A549 (cell line): ENCODE data around the gene FBXO15. TPM values are rescaled to one million over a fixed set of nuclear protein-coding genes. Genes with fewer than 3 reads are reported as not detected.
A peak's percentile ranks its signal among the peaks of the same experiment; 100 is the strongest.

ENCODE experiments used
- ATAC-seq, 2 experiments: fragments of 200-7000 bp in 1 of 2; fragments of >200 bp in 1 of 2; cut with Nextera tagmentation in 1 of 2; cut with Tn5 transposase in 1 of 2; 3 replicates each; pipeline versions ENCODE4 v1.8.0 to v1.9.1; 2018 to 2020; ENCODE audit warnings: mild to moderate bottlenecking in 1 of 2, moderate library complexity in 1 of 2
- CTCF ChIA-PET: fragments of 300-600 bp; sonication (Branson Sonifier 250); formaldehyde crosslinking; extraction: SDS; loops from one replicate; lab custom pipeline; 2021; ENCODE audit warnings: antibody characterized with exemption, inconsistent platforms; lab: Yijun Ruan, JAX
- POLR2A ChIA-PET: fragments of 350-600 bp; formaldehyde crosslinking; extraction: SDS; loops from one replicate; lab custom pipeline; 2021; ENCODE audit warnings: antibody characterized with exemption, inconsistent platforms; lab: Yijun Ruan, JAX
- DNase-seq, 2 experiments: peaks; one replicate each; pipeline versions ENCODE4 v3.0.0 to v3.0.0-alpha.2; 2011 to 2016; ENCODE audit warnings: low read depth in 1 of 2, low spot score in 1 of 2
- FAIRE-seq: peaks from 2 replicates; lab custom pipeline; 2011; peaks lifted over from hg19 to GRCh38; lab: Jason Lieb, UNC
- H3K27ac ChIP-seq, 2 experiments: fragments of >200 bp; sonication (Bioruptor Twin); formaldehyde crosslinking; 3 replicates each; pipeline ENCODE4 v1.5.1; 2016 to 2017
- H3K4me1 ChIP-seq: fragments of >200 bp; sonication (Bioruptor Twin); formaldehyde crosslinking; 3 replicates; pipeline ENCODE4 v1.6.1; 2016
- H3K4me2 ChIP-seq: fragments of >200 bp; sonication (Bioruptor Twin); formaldehyde crosslinking; 3 replicates; pipeline ENCODE4 v1.6.1; 2016
- H3K4me3 ChIP-seq: fragments of >200 bp; sonication (Bioruptor Twin); formaldehyde crosslinking; 3 replicates; pipeline ENCODE4 v1.5.1; 2016
- H3K9me3 ChIP-seq: fragments of >200 bp; sonication (Bioruptor Twin); formaldehyde crosslinking; 3 replicates; pipeline ENCODE4 v1.6.1; 2016
- BCL3 ChIP-seq: fragments of >200 bp; sonication (Bioruptor Twin); formaldehyde crosslinking; IDR thresholded peaks from 3 replicates; pipeline ENCODE4 v1.6.1; 2016
- BHLHE40 ChIP-seq: IDR thresholded peaks from 2 replicates; pipeline ENCODE4 v1.6.1; 2012; ENCODE audit warnings: low read depth, low read length, inconsistent platforms
- CBX2 ChIP-seq: fragments of 200-600 bp; sonication (generic); IDR thresholded peaks from 2 replicates; pipeline ENCODE4 v1.6.1; 2016; ENCODE audit warnings: low read depth, mild to moderate bottlenecking, borderline replicate concordance
- CTCF ChIP-seq: fragments of >200 bp; sonication (Bioruptor Twin); formaldehyde crosslinking; IDR thresholded peaks from 3 replicates; pipeline ENCODE4 v1.5.1; 2016
- ELK1 ChIP-seq: fragments of 150-350 bp; IDR thresholded peaks from 2 replicates; pipeline ENCODE4 v1.6.1; 2014; ENCODE audit warnings: low read depth, mild to moderate bottlenecking, low read length
- EP300 ChIP-seq, 2 experiments: fragments of >200 bp; sonication (Bioruptor Twin); formaldehyde crosslinking; IDR thresholded peaks; 2 replicates in 1 of 2; 3 replicates in 1 of 2; pipeline ENCODE4 v1.6.1; 2016 to 2017
- FOSL2 ChIP-seq, 2 experiments: fragments of 450-650 bp in 1 of 2; fragments of >200 bp in 1 of 2; sonication (Bioruptor Twin) in 1 of 2; formaldehyde crosslinking; IDR thresholded peaks; 2 replicates each; pipeline versions ENCODE4 v1.5.0 to v1.6.1; 2016 to 2020; ENCODE audit warnings: mild to moderate bottlenecking in 1 of 2, moderate library complexity in 1 of 2
- FOXS1 ChIP-seq: fragments of 250-450 bp; sonication (Bioruptor Pico); IDR thresholded peaks from 2 replicates; pipeline ENCODE4 v1.5.0; 2020; ENCODE audit warnings: mild to moderate bottlenecking, moderate library complexity
- HDAC2 ChIP-seq: fragments of 200-600 bp; sonication (generic); IDR thresholded peaks from 2 replicates; pipeline ENCODE4 v1.6.1; 2016
- HMGXB4 ChIP-seq: fragments of 250-450 bp; sonication (Bioruptor Pico); IDR thresholded peaks from 2 replicates; pipeline ENCODE4 v1.5.0; 2021; ENCODE audit warnings: mild to moderate bottlenecking, moderate library complexity, borderline replicate concordance
- HOXB13 ChIP-seq: fragments of 250-450 bp; sonication (Bioruptor Pico); IDR thresholded peaks from 2 replicates; pipeline ENCODE4 v1.5.0; 2020; ENCODE audit warnings: low read depth, mild to moderate bottlenecking, moderate library complexity
- HOXB5 ChIP-seq: fragments of 250-450 bp; sonication (Bioruptor Pico); IDR thresholded peaks from 2 replicates; pipeline ENCODE4 v1.5.0; 2020; ENCODE audit warnings: mild to moderate bottlenecking, moderate library complexity
- JUNB ChIP-seq: fragments of >200 bp; sonication (Bioruptor Twin); formaldehyde crosslinking; IDR thresholded peaks from 2 replicates; pipeline ENCODE4 v1.6.1; 2016
- KDM5A ChIP-seq: fragments of 200-600 bp; sonication (generic); IDR thresholded peaks from 2 replicates; pipeline ENCODE4 v1.6.1; 2016; ENCODE audit warnings: antibody characterized with exemption, mild to moderate bottlenecking
- MAX ChIP-seq: IDR thresholded peaks from 2 replicates; pipeline ENCODE4 v1.6.1; 2012
- PBX3 ChIP-seq: IDR thresholded peaks from 2 replicates; pipeline ENCODE4 v1.6.1; 2012
- RAD21 ChIP-seq, 2 experiments: fragments of >200 bp in 1 of 2; sonication (Bioruptor Twin) in 1 of 2; formaldehyde crosslinking in 1 of 2; IDR thresholded peaks in 1 of 2; conservative IDR thresholded peaks in 1 of 2; 2 replicates in 1 of 2; 3 replicates in 1 of 2; pipeline ENCODE4 v1.6.1; 2012 to 2018; ENCODE audit warnings: inconsistent platforms in 1 of 2
- RARB ChIP-seq: fragments of 250-450 bp; sonication (Bioruptor Pico); IDR thresholded peaks from 2 replicates; pipeline ENCODE4 v1.8.0; 2021; ENCODE audit warnings: mild to moderate bottlenecking, moderate library complexity
- RCOR1 ChIP-seq: fragments of 150-350 bp; IDR thresholded peaks from 2 replicates; pipeline ENCODE4 v1.6.1; 2014; ENCODE audit warnings: antibody characterized with exemption, low read length, low read depth
- SMC3 ChIP-seq: fragments of >200 bp; sonication (Bioruptor Twin); formaldehyde crosslinking; IDR thresholded peaks from 3 replicates; pipeline ENCODE4 v1.6.1; 2018; ENCODE audit warnings: inconsistent platforms
- ZFP36 ChIP-seq: fragments of 450-650 bp; IDR thresholded peaks from 2 replicates; pipeline ENCODE4 v1.6.1; 2014; ENCODE audit warnings: borderline replicate concordance; ENCODE audit not compliant: partially characterized antibody
- ZNF302 ChIP-seq: fragments of 250-450 bp; sonication (Bioruptor Pico); IDR thresholded peaks from 2 replicates; pipeline ENCODE4 v1.9.0; 2021; ENCODE audit warnings: inconsistent platforms, mild to moderate bottlenecking, moderate library complexity
- ZSCAN20 ChIP-seq: fragments of 250-450 bp; sonication (Bioruptor Pico); IDR thresholded peaks from 2 replicates; pipeline ENCODE4 v1.8.0; 2022; ENCODE audit warnings: mild to moderate bottlenecking, moderate library complexity
- WGBS: methylation state at CpG from one replicate; pipeline ENCODE4 v1.1.6; 2017; ENCODE audit errors: missing lambda C conversion rate; 5-methylcytosine and 5-hydroxymethylcytosine counted together
- polyA plus RNA-seq, 4 experiments: library from polyadenylated mRNA; depleted of rRNA in 3 of 4; stranded (reverse); fragments of >200 nt; fragmentation: RNase III in 1 of 4; extraction: RNeasy Plus Mini Kit Qiagen cat#74134 plus additional on column Dnase treatment in 1 of 4; gene quantifications; 2 replicates in 3 of 4; 3 replicates in 1 of 4; pipeline ENCODE4 v1.2.3, GENCODE V29; 2011 to 2017

The FBXO15 gene
- polyA plus RNA-seq, 2 of the 4 experiments (the other 2 are of a cell fraction), result 1.3 to 2.3 TPM

GRCh38 chr18:74040459-74041332 is 106.9 kb downstream of the FBXO15 start:
- no peaks in the 10 kb centered on the region for H3K4me1 ChIP-seq
- TF ChIP-seq HMGXB4 (CRISPR knock-in tag), result no peak
- peak; percentile 30 to 43; a peak in 3 of 5 replicates for TF ChIP-seq RAD21 (conservative IDR thresholded peaks at IDR 0.05 in 1 of 2, IDR thresholded peaks at IDR 0.05 in 1 of 2)
- TF ChIP-seq RCOR1, result no peak
- peak; percentile 25; the same call in 1 of the 3 replicates for TF ChIP-seq SMC3
- no peak for TF ChIP-seq JUNB
- peak; percentile 52 for TF ChIP-seq CTCF
- TF ChIP-seq, all 56 proteins: peak for 3
- 63% methylated on average over 12 of the region's 20 CpGs for WGBS
- H3K4me3 ChIP-seq, result no peak overlapping the region
- H3K4me2 ChIP-seq, result no peak overlapping the region
- DNase-seq (peak; percentile 22 to 46), FAIRE-seq (no peak), ATAC-seq (peak; percentile 87 to 96)
- H3K27ac ChIP-seq, result no peak overlapping the region
- no peaks in the 10 kb centered on the region for H3K9me3 ChIP-seq
- CTCF ChIA-PET, result interaction anchor here (1.1 to 1.8 kb wide), 3 partner anchors 16 to 454 kb away, joined by 3 to 6 read pairs (median 3); no protein-coding TSS in a partner anchor
- POLR2A ChIA-PET, result no interaction called here

- 64% methylated on average over 4 of the region's 4 CpGs for WGBS
- no peak overlapping the region for H3K4me2 ChIP-seq
- H3K9me3 ChIP-seq, result no peaks in the 10 kb centered on the region
- ChIA-PET CTCF (interaction anchor here (1.1 to 1.8 kb wide), 3 partner anchors 17 to 455 kb away, joined by 3 to 6 read pairs (median 3); no protein-coding TSS in a partner anchor), POLR2A (no interaction called here)
- DNase-seq, result no peak
- H3K4me3 ChIP-seq, result no peak overlapping the region
- TF ChIP-seq KDM5A (no peak), HOXB5 (CRISPR knock-in tag) (no peak), ZFP36 (no peak), PBX3 (no peak), FOXS1 (no peak), HOXB13 (CRISPR knock-in tag) (no peak), ELK1 (no peak), ZNF302 (CRISPR knock-in tag) (no peak), JUNB (no peak), FOSL2 (IDR thresholded peaks at IDR 0.05) (no peak), FOSL2 (CRISPR knock-in tag; IDR thresholded peaks at IDR 0.05) (no peak), ZSCAN20 (CRISPR knock-in tag) (no peak), RCOR1 (no peak), BHLHE40 (no peak), HDAC2 (no peak), BCL3 (no peak), RARB (no peak), MAX (no peak), EP300 (IDR thresholded peaks at IDR 0.05) (no peak), CBX2 (no peak)
- FAIRE-seq, result no peak
- H3K27ac ChIP-seq, result no peak overlapping the region
- ATAC-seq, result no peak
- no peaks in the 10 kb centered on the region for H3K4me1 ChIP-seq
Measured at GRCh38 chr18:74040008-74040407, 107.6 kb downstream of the FBXO15 start.
